ENCODE results near the gene OSBP2. TPM values are rescaled to one million over a fixed set of nuclear protein-coding genes. Genes with fewer than 3 reads are reported as not detected.

Gene OSBP2
- total and polyA plus RNA-seq, 2 donors, result 0.46 to 1.4 TPM

DNA sequence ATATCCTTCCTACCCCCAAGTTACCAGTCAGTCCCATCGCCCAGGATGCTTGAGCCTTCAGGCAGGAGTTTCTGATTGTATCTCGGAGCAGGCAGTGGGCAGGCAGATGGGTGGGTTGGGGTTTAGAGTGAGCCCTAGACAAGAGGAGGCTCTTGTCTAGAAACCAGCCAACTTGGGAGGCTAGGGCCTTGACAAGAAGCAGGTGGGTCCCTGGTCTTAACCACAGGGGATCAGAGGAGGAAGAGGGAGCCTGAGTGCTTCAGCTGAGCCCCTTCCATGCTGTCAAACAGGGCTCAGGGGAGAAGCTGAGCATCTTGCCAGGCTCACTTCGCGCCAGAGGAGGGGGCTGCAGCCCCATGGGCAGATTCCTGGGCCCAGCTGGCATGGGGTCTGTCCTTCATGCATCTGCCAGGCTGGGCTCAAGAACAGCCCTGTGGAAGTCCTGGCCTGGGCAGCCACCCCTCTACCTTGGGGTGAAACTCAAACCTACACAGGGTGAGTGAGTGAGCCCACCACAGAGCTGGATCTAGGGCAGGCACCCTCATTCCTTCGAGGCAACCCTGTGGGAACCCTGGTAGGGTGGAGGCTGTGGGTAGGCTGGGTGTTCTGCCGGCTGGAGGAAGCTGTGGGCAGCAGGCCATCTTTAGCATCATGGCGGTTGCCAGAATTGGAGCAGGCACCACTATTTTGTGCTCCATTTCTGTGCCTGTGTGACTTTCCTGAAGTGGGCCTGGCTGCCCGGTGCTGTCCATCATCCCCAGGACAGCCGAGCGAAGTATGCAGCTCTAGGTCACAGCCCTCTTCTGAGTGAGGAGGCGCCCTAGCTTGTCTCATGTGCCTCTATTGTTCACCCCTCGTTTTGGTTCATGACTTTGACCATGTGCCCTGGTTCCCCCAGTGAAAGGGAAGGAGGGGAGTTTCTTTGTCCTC, 165.8 kb downstream of the OSBP2 start:
- Histone ChIP-seq H3K27me3 (ENCODE audit: control insufficient read depth in 2 of 2, insufficient read depth in 1 of 2, low read length in 1 of 2) (no peaks in the 10 kb centered on the region), H3K4me1 (ENCODE audit: control insufficient read depth in 2 of 2, insufficient read depth in 2 of 2, low read length in 2 of 2) (no peaks in the 10 kb centered on the region), H3K9me3 (ENCODE audit: control insufficient read depth in 2 of 2, insufficient read depth in 1 of 2, low read length in 1 of 2) (no peaks in the 10 kb centered on the region), H3K27ac (ENCODE audit: low read depth in 1 of 2, low read length in 1 of 2) (no peak overlapping the region), H3K4me3 (ENCODE audit: low read length in 2 of 2) (no peak overlapping the region), H3K36me3 (ENCODE audit: control insufficient read depth in 2 of 2, insufficient read depth in 2 of 2, low read length in 1 of 2) (no peaks in the 10 kb centered on the region)
- no peak for DNase-seq (ENCODE audit: low read depth in 6 of 9, low spot score in 9 of 9)
- 78% methylated on average over 12 of the region's 12 CpGs for WGBS

DNA sequence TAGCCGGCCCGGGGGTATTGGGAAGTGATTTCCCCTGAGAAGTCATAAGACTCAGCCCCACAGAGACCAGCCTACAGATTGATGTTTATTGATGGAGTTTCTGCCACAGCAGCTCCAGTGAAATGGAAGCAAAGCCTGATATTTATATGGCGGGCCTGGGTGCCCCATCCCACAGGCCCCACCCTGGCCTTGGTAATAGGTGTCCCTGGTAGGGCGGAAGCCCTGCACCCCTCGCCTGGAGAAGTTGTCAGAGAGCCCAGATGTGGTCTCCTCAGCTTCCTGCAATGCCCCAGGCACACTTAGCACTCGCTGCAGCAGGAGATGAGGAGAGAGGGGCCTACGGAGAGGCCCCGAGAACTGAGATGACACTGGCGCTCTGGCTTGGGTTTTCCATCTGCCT, 166.5 kb downstream of the OSBP2 start:
- DNase-seq (ENCODE audit: low read depth in 6 of 9, low spot score in 9 of 9), result no peak
- WGBS, result 71% methylated on average over 9 of the region's 9 CpGs
- Histone ChIP-seq H3K4me1 (ENCODE audit: control insufficient read depth in 2 of 2, insufficient read depth in 2 of 2, low read length in 2 of 2) (no peaks in the 10 kb centered on the region), H3K4me3 (ENCODE audit: low read length in 2 of 2) (no peak overlapping the region), H3K27me3 (ENCODE audit: control insufficient read depth in 2 of 2, insufficient read depth in 1 of 2, low read length in 1 of 2) (no peaks in the 10 kb centered on the region), H3K36me3 (ENCODE audit: control insufficient read depth in 2 of 2, insufficient read depth in 2 of 2, low read length in 1 of 2) (no peaks in the 10 kb centered on the region), H3K27ac (ENCODE audit: low read depth in 1 of 2, low read length in 1 of 2) (no peak overlapping the region), H3K9me3 (ENCODE audit: control insufficient read depth in 2 of 2, insufficient read depth in 1 of 2, low read length in 1 of 2) (no peaks in the 10 kb centered on the region)

DNA sequence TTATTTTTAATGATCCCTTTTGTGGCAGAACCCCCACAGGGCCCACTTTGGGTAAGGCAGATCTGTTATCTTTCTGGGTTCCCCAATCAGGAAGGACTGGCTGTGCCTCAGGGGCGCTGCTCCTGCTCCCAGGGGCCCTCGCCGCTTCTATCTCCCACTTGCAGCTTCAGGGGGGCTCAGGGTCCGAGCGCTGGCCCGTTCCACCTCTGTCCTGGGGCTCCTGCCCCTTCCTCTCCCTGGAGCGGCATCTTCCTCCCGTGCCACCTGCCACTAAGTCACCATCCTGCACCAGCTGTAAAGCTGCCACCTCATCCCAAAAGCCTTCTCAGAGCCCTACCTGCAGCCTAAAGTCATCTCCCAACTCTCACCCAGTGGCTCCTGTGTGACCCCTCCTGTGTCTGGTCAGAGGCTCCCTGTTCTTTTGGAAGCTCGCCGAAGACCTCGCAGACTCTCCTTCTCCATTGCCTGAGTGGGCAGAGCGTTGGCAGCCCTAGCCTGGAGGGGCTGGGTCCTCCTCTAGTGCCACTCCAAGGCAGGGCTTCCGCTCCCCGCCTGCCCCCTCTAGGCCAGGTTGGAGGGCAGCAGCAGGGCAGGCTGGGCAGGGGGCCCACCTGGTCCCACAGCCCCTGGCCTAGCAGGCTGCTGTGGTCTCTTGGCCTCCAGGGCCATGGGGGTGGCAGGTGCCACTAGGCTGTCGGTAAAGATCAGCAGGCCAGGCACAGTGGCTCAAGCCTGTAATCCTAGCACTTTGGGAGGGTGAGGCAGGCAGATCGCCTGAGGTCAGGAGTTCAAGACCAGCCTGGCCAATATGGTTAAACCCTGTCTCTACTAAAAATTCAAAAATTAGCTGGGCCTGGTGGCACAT, 167.2 kb downstream of the OSBP2 start:
- DNase-seq (ENCODE audit: low read depth in 6 of 9, low spot score in 9 of 9), result no peak
- 90% methylated on average over 16 of the region's 16 CpGs for WGBS

DNA sequence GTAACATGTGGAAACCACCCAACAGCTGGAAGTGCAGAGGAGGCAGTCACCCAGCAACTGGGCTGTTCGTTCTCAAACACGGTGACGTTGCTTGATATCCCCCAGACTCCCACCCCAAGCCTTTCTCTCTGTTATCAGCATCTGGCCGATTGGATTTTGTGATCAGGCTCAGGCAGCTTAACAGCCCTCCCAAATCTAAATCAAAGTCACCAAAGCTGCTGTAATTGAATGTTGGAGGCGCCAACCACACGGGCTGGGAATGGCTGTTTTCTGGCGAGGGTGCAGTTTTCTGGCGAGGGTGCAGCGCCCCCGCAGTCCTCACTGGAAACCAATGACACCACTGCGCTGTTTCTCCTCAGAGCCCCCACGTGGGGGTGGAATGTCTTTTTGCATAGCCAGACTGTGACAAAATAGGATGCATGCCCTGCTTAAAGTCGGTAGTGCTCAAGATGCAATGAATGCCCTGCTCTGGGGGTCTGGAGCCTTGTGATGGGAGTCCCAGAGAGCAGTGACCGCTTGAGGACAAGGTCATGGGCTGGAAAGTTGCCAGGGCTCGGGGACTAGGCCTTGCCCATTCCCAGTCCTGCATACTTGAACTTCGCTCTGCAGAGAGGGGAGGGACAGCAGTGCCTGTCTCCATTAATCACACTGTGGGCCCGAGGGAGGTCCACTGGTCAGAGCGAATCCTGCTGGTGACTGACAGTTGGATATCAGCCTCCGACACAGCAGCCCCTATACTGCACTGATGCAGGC, 168.6 kb downstream of the OSBP2 start:
- Histone ChIP-seq H3K36me3 (ENCODE audit: control insufficient read depth in 2 of 2, insufficient read depth in 2 of 2, low read length in 1 of 2) (no peaks in the 10 kb centered on the region), H3K27ac (ENCODE audit: low read depth in 1 of 2, low read length in 1 of 2) (no peak overlapping the region), H3K9me3 (ENCODE audit: control insufficient read depth in 2 of 2, insufficient read depth in 1 of 2, low read length in 1 of 2) (no peaks in the 10 kb centered on the region), H3K4me1 (ENCODE audit: control insufficient read depth in 2 of 2, insufficient read depth in 2 of 2, low read length in 2 of 2) (no peaks in the 10 kb centered on the region), H3K4me3 (ENCODE audit: low read length in 2 of 2) (no peak overlapping the region), H3K27me3 (ENCODE audit: control insufficient read depth in 2 of 2, insufficient read depth in 1 of 2, low read length in 1 of 2) (no peaks in the 10 kb centered on the region)
- no peak for DNase-seq (ENCODE audit: low read depth in 6 of 9, low spot score in 9 of 9)
- WGBS, result 91% methylated on average over 19 of the region's 19 CpGs

More for the DNA sequence above, 167.2 kb downstream of the OSBP2 start:
- H3K27ac ChIP-seq (ENCODE audit: low read depth in 1 of 2, low read length in 1 of 2), result no peak overlapping the region
- no peaks in the 10 kb centered on the region for H3K9me3 ChIP-seq (ENCODE audit: control insufficient read depth in 2 of 2, insufficient read depth in 1 of 2, low read length in 1 of 2)
- no peaks in the 10 kb centered on the region for H3K27me3 ChIP-seq (ENCODE audit: control insufficient read depth in 2 of 2, insufficient read depth in 1 of 2, low read length in 1 of 2)
- H3K36me3 ChIP-seq (ENCODE audit: control insufficient read depth in 2 of 2, insufficient read depth in 2 of 2, low read length in 1 of 2), result no peaks in the 10 kb centered on the region
- H3K4me3 ChIP-seq (ENCODE audit: low read length in 2 of 2), result no peak overlapping the region
- no peaks in the 10 kb centered on the region for H3K4me1 ChIP-seq (ENCODE audit: control insufficient read depth in 2 of 2, insufficient read depth in 2 of 2, low read length in 2 of 2)

DNA sequence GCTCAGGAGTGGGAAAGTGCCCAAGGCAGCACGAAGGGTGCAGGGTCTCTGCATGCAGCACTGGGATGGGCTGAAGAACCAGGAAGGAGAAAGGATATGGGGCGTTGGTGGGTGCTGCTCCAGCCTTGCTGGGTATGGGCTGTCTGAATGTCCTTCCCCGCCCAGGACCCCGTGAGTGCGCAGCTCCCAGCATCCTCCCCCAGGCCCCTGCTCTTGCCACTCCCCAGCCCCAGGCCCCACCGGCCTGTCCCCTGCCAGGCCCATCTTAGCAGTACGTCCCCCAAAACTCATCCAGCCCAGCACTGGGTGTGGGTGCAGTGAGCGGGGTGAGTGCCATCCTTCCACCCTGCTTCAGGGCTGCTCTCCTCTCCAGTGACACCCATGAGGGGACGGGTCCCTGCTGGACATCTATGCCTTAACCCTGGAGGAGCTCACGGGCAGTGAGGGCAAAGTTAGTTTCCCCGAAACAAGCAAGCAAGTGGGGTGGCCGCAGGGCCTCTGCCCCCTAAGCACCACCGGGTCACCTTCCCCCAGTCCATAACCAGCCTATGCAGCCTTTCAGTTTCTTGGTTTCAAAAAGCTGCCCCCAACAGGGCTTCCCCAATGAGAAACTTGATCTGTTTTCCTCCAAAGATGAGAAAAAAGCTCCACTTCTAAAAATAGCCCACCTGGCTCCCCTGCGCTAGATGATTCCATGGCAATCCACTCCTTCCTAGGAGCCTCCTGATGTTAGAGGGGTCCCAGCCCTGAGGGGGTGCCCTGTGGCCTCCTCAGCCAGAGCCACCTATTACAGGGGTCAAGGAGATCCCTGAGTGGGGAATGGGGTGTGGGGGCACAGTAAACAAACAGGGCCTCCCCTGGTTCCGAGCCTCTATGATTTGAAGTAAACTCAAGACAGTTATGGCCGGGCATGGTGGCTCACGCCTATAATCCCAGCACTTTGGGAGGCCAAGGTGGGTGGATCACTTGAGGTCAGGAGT, 170.1 kb downstream of the OSBP2 start:
- 99% methylated on average over 17 of the region's 17 CpGs for WGBS
- Histone ChIP-seq H3K27me3 (ENCODE audit: control insufficient read depth in 2 of 2, insufficient read depth in 1 of 2, low read length in 1 of 2) (no peaks in the 10 kb centered on the region), H3K4me3 (ENCODE audit: low read length in 2 of 2) (no peak overlapping the region), H3K36me3 (ENCODE audit: control insufficient read depth in 2 of 2, insufficient read depth in 2 of 2, low read length in 1 of 2) (no peaks in the 10 kb centered on the region), H3K27ac (ENCODE audit: low read depth in 1 of 2, low read length in 1 of 2) (no peak overlapping the region), H3K4me1 (ENCODE audit: control insufficient read depth in 2 of 2, insufficient read depth in 2 of 2, low read length in 2 of 2) (peaks cover 5 to 9% of the 10 kb centered on the region in 2 donors), H3K9me3 (ENCODE audit: control insufficient read depth in 2 of 2, insufficient read depth in 1 of 2, low read length in 1 of 2) (no peaks in the 10 kb centered on the region)
- no peak for DNase-seq (ENCODE audit: low read depth in 6 of 9, low spot score in 9 of 9)

DNA sequence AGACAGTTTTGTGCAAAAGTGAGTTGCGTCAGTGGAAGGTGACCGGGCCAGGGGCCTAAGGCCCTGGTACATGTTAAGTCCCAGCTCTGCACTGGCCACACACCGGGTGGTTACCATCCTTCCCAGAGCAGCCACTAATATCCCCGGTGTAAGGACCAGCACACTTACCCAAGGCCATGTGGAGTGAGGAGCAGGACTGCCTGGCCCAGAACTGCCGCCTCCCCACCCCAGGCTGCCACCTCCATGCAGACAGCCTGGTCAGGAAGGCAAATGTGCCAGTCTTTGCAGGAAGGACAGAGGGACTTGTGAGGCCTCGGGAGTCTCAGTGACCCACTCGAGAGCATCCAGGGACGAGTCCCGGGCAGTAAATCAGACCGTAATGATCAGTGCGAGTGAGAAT, 171.0 kb downstream of the OSBP2 start:
- H3K9me3 ChIP-seq (ENCODE audit: control insufficient read depth in 2 of 2, insufficient read depth in 1 of 2, low read length in 1 of 2), result no peaks in the 10 kb centered on the region
- peaks cover 5 to 9% of the 10 kb centered on the region in 2 donors for H3K4me1 ChIP-seq (ENCODE audit: control insufficient read depth in 2 of 2, insufficient read depth in 2 of 2, low read length in 2 of 2)
- no peak overlapping the region for H3K4me3 ChIP-seq (ENCODE audit: low read length in 2 of 2)
- no peak for DNase-seq (ENCODE audit: low read depth in 6 of 9, low spot score in 9 of 9)
- H3K36me3 ChIP-seq (ENCODE audit: control insufficient read depth in 2 of 2, insufficient read depth in 2 of 2, low read length in 1 of 2), result no peaks in the 10 kb centered on the region
- 97% methylated on average over 11 of the region's 11 CpGs for WGBS
- no peaks in the 10 kb centered on the region for H3K27me3 ChIP-seq (ENCODE audit: control insufficient read depth in 2 of 2, insufficient read depth in 1 of 2, low read length in 1 of 2)
- H3K27ac ChIP-seq (ENCODE audit: low read depth in 1 of 2, low read length in 1 of 2), result no peak overlapping the region

DNA sequence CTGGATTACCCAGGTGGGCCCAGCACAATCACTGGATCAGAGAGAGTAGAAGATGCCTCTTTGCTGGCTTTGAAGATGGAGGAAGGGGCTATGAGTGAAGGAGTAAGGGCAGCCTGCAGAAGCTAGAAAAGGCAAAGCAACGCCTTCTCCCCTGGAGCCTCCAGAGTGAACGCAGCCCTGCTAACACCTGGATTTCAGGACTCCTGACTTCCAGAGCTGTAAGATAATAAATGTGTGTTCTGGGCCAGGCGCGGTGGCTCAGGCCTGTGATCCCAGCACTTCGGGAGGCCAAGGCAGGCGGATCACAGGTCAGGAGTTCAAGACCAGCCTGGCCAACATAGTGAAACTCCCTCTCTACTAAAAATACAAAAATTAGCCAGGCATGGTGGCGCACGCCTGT, 171.5 kb downstream of the OSBP2 start:
- no peak for DNase-seq (ENCODE audit: low read depth in 6 of 9, low spot score in 9 of 9)
- Histone ChIP-seq H3K9me3 (ENCODE audit: control insufficient read depth in 2 of 2, insufficient read depth in 1 of 2, low read length in 1 of 2) (no peaks in the 10 kb centered on the region), H3K36me3 (ENCODE audit: control insufficient read depth in 2 of 2, insufficient read depth in 2 of 2, low read length in 1 of 2) (no peaks in the 10 kb centered on the region), H3K27ac (ENCODE audit: low read depth in 1 of 2, low read length in 1 of 2) (no peak overlapping the region), H3K27me3 (ENCODE audit: control insufficient read depth in 2 of 2, insufficient read depth in 1 of 2, low read length in 1 of 2) (no peaks in the 10 kb centered on the region), H3K4me1 (ENCODE audit: control insufficient read depth in 2 of 2, insufficient read depth in 2 of 2, low read length in 2 of 2) (peaks cover 5 to 9% of the 10 kb centered on the region in 2 donors), H3K4me3 (ENCODE audit: low read length in 2 of 2) (no peak overlapping the region)
- 93% methylated on average over 8 of the region's 8 CpGs for WGBS

DNA sequence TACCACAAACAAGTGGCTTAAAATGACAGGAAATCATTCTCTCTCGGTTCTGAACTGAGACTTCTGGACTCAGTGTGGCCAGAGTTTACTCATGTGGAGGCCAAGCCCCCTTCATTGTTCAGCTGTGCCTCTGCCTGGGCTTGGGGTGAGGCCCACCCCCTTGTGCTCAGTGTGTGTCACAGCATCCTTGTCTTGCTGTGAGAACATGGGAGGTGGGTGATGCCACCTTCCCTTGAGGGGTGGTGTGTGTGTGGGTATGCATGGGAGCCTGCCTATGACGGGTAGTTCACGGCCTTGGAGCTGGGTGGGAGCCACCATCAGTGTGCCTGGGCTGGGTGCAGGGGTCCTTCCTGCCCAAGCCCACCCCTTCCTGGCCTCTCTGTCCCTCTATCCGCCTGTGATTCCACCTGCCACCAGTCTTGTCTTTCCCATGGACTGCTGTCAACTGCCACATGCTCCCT, 172.2 kb downstream of the OSBP2 start:
- H3K4me3 ChIP-seq (ENCODE audit: low read length in 2 of 2), result no peak overlapping the region
- peaks cover 5 to 9% of the 10 kb centered on the region in 2 donors for H3K4me1 ChIP-seq (ENCODE audit: control insufficient read depth in 2 of 2, insufficient read depth in 2 of 2, low read length in 2 of 2)
- H3K27ac ChIP-seq (ENCODE audit: low read depth in 1 of 2, low read length in 1 of 2), result no peak overlapping the region
- no peak for DNase-seq (ENCODE audit: low read depth in 6 of 9, low spot score in 9 of 9)
- H3K27me3 ChIP-seq (ENCODE audit: control insufficient read depth in 2 of 2, insufficient read depth in 1 of 2, low read length in 1 of 2), result no peaks in the 10 kb centered on the region
- no peaks in the 10 kb centered on the region for H3K9me3 ChIP-seq (ENCODE audit: control insufficient read depth in 2 of 2, insufficient read depth in 1 of 2, low read length in 1 of 2)
- WGBS, result 76% methylated on average over 4 of the region's 4 CpGs
- no peaks in the 10 kb centered on the region for H3K36me3 ChIP-seq (ENCODE audit: control insufficient read depth in 2 of 2, insufficient read depth in 2 of 2, low read length in 1 of 2)
